GM12891 (cell line): ENCODE results near the gene TULP3.

Experiments
- POLR2AphosphoS5 ChIP-seq: IDR thresholded peaks from 2 replicates; pipeline ENCODE4 v1.6.1; 2011; ENCODE audit warnings: low read depth, low read length, control low read depth
- POU2F2 ChIP-seq: IDR thresholded peaks from 2 replicates; pipeline ENCODE4 v1.6.1; 2011; ENCODE audit warnings: low read depth, mild to moderate bottlenecking, control low read depth, low read length, moderate library complexity
- TAF1 ChIP-seq: IDR thresholded peaks from 2 replicates; pipeline ENCODE4 v1.6.1; 2011; ENCODE audit warnings: low read depth, low read length, control low read depth

DNA sequence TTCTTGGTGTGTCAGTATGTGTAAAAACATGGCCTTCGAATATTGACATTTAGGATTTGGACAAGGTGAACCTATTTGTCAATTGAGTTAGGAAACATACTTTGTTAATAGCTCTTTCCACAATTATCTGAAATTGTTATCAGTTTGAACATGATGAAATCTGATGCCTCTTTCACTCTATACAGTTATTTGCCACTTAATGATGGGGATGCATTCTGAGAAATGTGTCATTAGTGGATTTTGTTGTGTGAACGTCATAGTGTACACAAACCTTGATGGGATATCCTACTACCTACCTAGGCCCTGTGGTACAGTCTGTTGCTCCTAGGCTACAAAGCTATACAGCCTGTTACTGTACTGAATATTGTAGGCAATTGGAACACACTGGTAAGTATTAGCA is 4.8 kb downstream of the TULP3 start:
- TF ChIP-seq POLR2AphosphoS5 (no peak), TAF1 (no peak), POU2F2 (no peak)
